Lower lobe of right lung (tissue), 2 donors: ENCODE measurements around the gene LBHD2. TPM values are rescaled to one million over a fixed set of nuclear protein-coding genes. Genes with fewer than 3 reads are reported as not detected.
"Not testable (repeated sequence)": the region's sequence is repeated elsewhere in the genome, so short reads cannot be mapped to it uniquely, and the experiment has no call there.

Source experiments
- ATAC-seq, 2 donors: fragments of 200-7000 bp; cut with Tn5 transposase; one replicate each; pipeline ENCODE4 v1.9.1; 2020 to 2022; ENCODE audit warnings: mild to moderate bottlenecking in 2 of 2, moderate library complexity in 2 of 2
- DNase-seq: peaks from one replicate; pipeline ENCODE4 v3.0.0-alpha.2; 2020
- H3K27ac ChIP-seq: fragments of 200-600 bp; one replicate; pipeline ENCODE4 v1.8.0; 2022
- H3K27me3 ChIP-seq: fragments of 200-600 bp; one replicate; pipeline ENCODE4 v1.8.0; 2022; ENCODE audit warnings: low read depth
- H3K36me3 ChIP-seq: fragments of 200-600 bp; one replicate; pipeline ENCODE4 v1.8.0; 2022; ENCODE audit warnings: mild to moderate bottlenecking
- H3K4me1 ChIP-seq: fragments of 200-600 bp; one replicate; pipeline ENCODE4 v1.8.0; 2022
- H3K4me3 ChIP-seq: fragments of 200-600 bp; one replicate; pipeline ENCODE4 v1.8.0; 2022; ENCODE audit warnings: mild to moderate bottlenecking
- H3K9me3 ChIP-seq: fragments of 200-600 bp; one replicate; pipeline ENCODE4 v1.8.0; 2022
- intact Hi-C: fragments of 100-400 bp; cut with DNase I; formaldehyde crosslinking; loops from one replicate; pipeline ENCODE4 v1.11.0; 2022
- total RNA-seq: library from RNA; stranded (reverse); fragmentation: NEBNext Ultra II Directional; extraction: Animal tissue kit (Norgen Biotek cat#: 25700); gene quantifications from one replicate; pipeline ENCODE4 v1.2.1, GENCODE V29; 2021
- TF ChIP-seq, protein P1 (sequence below): fragments of 200-600 bp; IDR thresholded peaks from one replicate; pipeline ENCODE4 v1.8.0; 2022; ENCODE audit warnings: antibody characterized with exemption, mild to moderate bottlenecking
- donor health status: DM: no; HTN: yes; CAD: no; lungs with severe emphysema.

The LBHD2 gene
- total RNA-seq, 1 donor from 2014 or later: not detected

GRCh38 chr14:103115845-103116572, 32.0 kb downstream of the LBHD2 start:
- intact Hi-C loops: no loop called here
- H3K9me3 ChIP-seq: no peaks in the 10 kb centered on the region
- peak overlapping the region; percentile 72 for H3K27ac ChIP-seq
- H3K4me3 ChIP-seq: no peak overlapping the region
- DNase-seq: no peak
- H3K4me1 ChIP-seq: peaks cover 70% of the 10 kb centered on the region
- H3K27me3 ChIP-seq: no peaks in the 10 kb centered on the region
- H3K36me3 ChIP-seq: no peaks in the 10 kb centered on the region
- TF ChIP-seq, protein P1, sequence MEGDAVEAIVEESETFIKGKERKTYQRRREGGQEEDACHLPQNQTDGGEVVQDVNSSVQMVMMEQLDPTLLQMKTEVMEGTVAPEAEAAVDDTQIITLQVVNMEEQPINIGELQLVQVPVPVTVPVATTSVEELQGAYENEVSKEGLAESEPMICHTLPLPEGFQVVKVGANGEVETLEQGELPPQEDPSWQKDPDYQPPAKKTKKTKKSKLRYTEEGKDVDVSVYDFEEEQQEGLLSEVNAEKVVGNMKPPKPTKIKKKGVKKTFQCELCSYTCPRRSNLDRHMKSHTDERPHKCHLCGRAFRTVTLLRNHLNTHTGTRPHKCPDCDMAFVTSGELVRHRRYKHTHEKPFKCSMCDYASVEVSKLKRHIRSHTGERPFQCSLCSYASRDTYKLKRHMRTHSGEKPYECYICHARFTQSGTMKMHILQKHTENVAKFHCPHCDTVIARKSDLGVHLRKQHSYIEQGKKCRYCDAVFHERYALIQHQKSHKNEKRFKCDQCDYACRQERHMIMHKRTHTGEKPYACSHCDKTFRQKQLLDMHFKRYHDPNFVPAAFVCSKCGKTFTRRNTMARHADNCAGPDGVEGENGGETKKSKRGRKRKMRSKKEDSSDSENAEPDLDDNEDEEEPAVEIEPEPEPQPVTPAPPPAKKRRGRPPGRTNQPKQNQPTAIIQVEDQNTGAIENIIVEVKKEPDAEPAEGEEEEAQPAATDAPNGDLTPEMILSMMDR: no peak
- ATAC-seq: no peak

- Histone ChIP-seq H3K4me3 (no peak overlapping the region), H3K4me1 (peaks cover 70% of the 10 kb centered on the region), H3K36me3 (no peaks in the 10 kb centered on the region), H3K27me3 (no peaks in the 10 kb centered on the region), H3K9me3 (no peaks in the 10 kb centered on the region), H3K27ac (no peak overlapping the region)
- TF ChIP-seq, protein P1: no peak
- DNase-seq (no peak), ATAC-seq (no peak)
- intact Hi-C loops: no loop called here
Measured at GRCh38 chr14:103116636-103117035, 32.6 kb downstream of the LBHD2 start.

DNA sequence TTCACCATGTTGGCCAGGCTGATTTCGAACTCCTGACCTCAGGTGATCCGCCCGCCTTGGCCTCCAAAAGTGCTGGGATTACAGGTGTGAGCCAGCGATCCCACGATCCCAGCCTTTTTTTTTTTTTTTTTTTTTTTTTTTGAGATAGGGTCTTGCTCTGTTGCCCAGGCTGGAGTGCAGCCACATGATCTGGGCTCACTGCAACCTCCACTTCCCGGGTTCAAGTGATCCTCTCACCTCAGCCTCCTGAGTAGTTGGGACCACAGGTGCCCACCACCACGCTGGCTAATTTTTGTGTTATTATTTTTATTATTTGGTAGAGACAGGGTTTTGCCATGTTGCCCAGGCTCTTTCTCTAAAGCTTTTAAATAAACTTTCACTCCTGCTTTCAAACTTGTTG, 33.5 kb downstream of the LBHD2 start:
- H3K27me3 ChIP-seq, H3K36me3 ChIP-seq, H3K27ac ChIP-seq, ATAC-seq, H3K9me3 ChIP-seq, H3K4me3 ChIP-seq, DNase-seq, intact Hi-C loops: not testable (repeated sequence)
- peaks cover 69% of the 10 kb centered on the region for H3K4me1 ChIP-seq

GRCh38 chr14:103118018-103118662, 34.1 kb downstream of the LBHD2 start:
- Histone ChIP-seq H3K9me3 (no peaks in the 10 kb centered on the region), H3K36me3 (no peaks in the 10 kb centered on the region), H3K27me3 (no peaks in the 10 kb centered on the region), H3K4me3 (no peak overlapping the region), H3K27ac (peak overlapping the region; percentile 89), H3K4me1 (peaks cover 70% of the 10 kb centered on the region)
- DNase-seq: peak; percentile 77
- ATAC-seq: peak; percentile 5 to 25
- intact Hi-C loops: no loop called here
- TF ChIP-seq, protein P1: no peak

DNA sequence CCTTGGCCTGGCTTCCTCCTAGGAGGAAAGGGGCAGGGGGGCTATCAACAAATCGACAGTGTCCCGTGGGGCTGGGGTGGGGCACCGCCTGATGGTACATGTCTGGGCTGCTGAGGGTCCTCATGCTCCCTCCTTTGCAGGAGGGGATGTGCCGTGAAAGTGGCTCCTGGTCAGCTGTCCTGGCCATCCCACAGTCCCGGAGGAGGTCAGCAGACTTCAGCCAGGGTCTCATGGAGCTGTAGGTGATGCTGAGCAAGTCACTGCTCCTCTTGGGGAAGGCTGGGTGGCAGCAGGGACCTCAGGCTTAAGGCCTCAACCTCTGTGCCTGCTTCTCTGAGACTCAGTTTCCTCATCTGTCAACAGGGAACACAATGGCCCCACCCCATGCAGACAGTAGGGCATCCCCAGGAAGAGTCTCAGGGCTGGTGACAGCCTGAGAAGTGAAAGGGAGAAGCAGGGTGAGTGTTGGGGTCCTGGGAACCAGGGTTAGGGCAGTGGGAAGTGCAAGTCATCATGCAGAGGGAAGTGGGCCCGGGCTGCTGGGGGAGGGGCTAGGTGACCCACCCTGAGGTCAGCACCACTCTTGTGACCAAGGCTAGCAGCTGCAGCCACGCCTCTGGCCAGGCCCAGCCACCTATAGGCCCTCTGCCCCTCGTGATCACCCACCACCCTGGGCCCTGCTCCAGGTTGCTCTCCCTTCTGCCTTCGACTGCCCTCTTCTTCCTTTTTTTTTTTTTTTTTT, 34.8 kb downstream of the LBHD2 start:
- Histone ChIP-seq H3K27me3 (no peaks in the 10 kb centered on the region), H3K36me3 (no peaks in the 10 kb centered on the region), H3K27ac (peak overlapping the region; percentile 89), H3K4me1 (peaks cover 74% of the 10 kb centered on the region), H3K4me3 (no peak overlapping the region), H3K9me3 (no peaks in the 10 kb centered on the region)
- ATAC-seq (peak; percentile 41 to 76), DNase-seq (peak; percentile 95)
- intact Hi-C loops: no loop called here
- TF ChIP-seq, protein P1: no peak

- H3K27me3 ChIP-seq, H3K4me3 ChIP-seq, H3K9me3 ChIP-seq, ATAC-seq, intact Hi-C loops, DNase-seq, H3K36me3 ChIP-seq: not testable (repeated sequence)
- Histone ChIP-seq H3K27ac (peak overlapping the region; percentile 89), H3K4me1 (peaks cover 77% of the 10 kb centered on the region)
Measured at GRCh38 chr14:103119527-103119926, 35.5 kb downstream of the LBHD2 start.
